ENCODE data around the gene FGD2. TPM values are rescaled to one million over a fixed set of nuclear protein-coding genes. Genes with fewer than 3 reads are reported as not detected.

Gene FGD2
- total and polyA plus RNA-seq, 9 of the 15 experiments (the other 6 are each of a cell fraction or from before 2014, with no cell fraction given): 0.09 TPM; not detected in 8

- TF ChIP-seq, protein P1, sequence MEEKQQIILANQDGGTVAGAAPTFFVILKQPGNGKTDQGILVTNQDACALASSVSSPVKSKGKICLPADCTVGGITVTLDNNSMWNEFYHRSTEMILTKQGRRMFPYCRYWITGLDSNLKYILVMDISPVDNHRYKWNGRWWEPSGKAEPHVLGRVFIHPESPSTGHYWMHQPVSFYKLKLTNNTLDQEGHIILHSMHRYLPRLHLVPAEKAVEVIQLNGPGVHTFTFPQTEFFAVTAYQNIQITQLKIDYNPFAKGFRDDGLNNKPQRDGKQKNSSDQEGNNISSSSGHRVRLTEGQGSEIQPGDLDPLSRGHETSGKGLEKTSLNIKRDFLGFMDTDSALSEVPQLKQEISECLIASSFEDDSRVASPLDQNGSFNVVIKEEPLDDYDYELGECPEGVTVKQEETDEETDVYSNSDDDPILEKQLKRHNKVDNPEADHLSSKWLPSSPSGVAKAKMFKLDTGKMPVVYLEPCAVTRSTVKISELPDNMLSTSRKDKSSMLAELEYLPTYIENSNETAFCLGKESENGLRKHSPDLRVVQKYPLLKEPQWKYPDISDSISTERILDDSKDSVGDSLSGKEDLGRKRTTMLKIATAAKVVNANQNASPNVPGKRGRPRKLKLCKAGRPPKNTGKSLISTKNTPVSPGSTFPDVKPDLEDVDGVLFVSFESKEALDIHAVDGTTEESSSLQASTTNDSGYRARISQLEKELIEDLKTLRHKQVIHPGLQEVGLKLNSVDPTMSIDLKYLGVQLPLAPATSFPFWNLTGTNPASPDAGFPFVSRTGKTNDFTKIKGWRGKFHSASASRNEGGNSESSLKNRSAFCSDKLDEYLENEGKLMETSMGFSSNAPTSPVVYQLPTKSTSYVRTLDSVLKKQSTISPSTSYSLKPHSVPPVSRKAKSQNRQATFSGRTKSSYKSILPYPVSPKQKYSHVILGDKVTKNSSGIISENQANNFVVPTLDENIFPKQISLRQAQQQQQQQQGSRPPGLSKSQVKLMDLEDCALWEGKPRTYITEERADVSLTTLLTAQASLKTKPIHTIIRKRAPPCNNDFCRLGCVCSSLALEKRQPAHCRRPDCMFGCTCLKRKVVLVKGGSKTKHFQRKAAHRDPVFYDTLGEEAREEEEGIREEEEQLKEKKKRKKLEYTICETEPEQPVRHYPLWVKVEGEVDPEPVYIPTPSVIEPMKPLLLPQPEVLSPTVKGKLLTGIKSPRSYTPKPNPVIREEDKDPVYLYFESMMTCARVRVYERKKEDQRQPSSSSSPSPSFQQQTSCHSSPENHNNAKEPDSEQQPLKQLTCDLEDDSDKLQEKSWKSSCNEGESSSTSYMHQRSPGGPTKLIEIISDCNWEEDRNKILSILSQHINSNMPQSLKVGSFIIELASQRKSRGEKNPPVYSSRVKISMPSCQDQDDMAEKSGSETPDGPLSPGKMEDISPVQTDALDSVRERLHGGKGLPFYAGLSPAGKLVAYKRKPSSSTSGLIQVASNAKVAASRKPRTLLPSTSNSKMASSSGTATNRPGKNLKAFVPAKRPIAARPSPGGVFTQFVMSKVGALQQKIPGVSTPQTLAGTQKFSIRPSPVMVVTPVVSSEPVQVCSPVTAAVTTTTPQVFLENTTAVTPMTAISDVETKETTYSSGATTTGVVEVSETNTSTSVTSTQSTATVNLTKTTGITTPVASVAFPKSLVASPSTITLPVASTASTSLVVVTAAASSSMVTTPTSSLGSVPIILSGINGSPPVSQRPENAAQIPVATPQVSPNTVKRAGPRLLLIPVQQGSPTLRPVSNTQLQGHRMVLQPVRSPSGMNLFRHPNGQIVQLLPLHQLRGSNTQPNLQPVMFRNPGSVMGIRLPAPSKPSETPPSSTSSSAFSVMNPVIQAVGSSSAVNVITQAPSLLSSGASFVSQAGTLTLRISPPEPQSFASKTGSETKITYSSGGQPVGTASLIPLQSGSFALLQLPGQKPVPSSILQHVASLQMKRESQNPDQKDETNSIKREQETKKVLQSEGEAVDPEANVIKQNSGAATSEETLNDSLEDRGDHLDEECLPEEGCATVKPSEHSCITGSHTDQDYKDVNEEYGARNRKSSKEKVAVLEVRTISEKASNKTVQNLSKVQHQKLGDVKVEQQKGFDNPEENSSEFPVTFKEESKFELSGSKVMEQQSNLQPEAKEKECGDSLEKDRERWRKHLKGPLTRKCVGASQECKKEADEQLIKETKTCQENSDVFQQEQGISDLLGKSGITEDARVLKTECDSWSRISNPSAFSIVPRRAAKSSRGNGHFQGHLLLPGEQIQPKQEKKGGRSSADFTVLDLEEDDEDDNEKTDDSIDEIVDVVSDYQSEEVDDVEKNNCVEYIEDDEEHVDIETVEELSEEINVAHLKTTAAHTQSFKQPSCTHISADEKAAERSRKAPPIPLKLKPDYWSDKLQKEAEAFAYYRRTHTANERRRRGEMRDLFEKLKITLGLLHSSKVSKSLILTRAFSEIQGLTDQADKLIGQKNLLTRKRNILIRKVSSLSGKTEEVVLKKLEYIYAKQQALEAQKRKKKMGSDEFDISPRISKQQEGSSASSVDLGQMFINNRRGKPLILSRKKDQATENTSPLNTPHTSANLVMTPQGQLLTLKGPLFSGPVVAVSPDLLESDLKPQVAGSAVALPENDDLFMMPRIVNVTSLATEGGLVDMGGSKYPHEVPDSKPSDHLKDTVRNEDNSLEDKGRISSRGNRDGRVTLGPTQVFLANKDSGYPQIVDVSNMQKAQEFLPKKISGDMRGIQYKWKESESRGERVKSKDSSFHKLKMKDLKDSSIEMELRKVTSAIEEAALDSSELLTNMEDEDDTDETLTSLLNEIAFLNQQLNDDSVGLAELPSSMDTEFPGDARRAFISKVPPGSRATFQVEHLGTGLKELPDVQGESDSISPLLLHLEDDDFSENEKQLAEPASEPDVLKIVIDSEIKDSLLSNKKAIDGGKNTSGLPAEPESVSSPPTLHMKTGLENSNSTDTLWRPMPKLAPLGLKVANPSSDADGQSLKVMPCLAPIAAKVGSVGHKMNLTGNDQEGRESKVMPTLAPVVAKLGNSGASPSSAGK (IDR thresholded peaks at IDR 0.05): no peak
- TF ChIP-seq TAF7 (tag; IDR thresholded peaks at IDR 0.05) (no peak), LARP7 (IDR thresholded peaks at IDR 0.05) (0 out of 2 replicates have a peak, but pooled peaks have one; percentile 26), TRIM28 (IDR thresholded peaks at IDR 0.05) (no peak), RBFOX2 (IDR thresholded peaks at IDR 0.05; ENCODE audit: low read depth, low read length) (no peak), CAMTA2 (CRISPR knock-in tag; conservative IDR thresholded peaks at IDR 0.05) (no peak), HNRNPL (IDR thresholded peaks at IDR 0.05; ENCODE audit: low read depth, low read length) (no peak)
- TF ChIP-seq, protein P2, sequence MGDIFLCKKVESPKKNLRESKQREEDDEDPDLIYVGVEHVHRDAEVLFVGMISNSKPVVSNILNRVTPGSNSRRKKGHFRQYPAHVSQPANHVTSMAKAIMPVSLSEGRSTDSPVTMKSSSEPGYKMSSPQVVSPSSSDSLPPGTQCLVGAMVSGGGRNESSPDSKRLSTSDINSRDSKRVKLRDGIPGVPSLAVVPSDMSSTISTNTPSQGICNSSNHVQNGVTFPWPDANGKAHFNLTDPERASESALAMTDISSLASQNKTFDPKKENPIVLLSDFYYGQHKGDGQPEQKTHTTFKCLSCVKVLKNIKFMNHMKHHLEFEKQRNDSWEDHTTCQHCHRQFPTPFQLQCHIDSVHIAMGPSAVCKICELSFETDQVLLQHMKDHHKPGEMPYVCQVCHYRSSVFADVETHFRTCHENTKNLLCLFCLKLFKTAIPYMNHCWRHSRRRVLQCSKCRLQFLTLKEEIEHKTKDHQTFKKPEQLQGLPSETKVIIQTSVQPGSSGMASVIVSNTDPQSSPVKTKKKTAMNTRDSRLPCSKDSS (IDR thresholded peaks at IDR 0.05; ENCODE audit: low read depth, partially characterized antibody): no peak
- TF ChIP-seq, protein P3, sequence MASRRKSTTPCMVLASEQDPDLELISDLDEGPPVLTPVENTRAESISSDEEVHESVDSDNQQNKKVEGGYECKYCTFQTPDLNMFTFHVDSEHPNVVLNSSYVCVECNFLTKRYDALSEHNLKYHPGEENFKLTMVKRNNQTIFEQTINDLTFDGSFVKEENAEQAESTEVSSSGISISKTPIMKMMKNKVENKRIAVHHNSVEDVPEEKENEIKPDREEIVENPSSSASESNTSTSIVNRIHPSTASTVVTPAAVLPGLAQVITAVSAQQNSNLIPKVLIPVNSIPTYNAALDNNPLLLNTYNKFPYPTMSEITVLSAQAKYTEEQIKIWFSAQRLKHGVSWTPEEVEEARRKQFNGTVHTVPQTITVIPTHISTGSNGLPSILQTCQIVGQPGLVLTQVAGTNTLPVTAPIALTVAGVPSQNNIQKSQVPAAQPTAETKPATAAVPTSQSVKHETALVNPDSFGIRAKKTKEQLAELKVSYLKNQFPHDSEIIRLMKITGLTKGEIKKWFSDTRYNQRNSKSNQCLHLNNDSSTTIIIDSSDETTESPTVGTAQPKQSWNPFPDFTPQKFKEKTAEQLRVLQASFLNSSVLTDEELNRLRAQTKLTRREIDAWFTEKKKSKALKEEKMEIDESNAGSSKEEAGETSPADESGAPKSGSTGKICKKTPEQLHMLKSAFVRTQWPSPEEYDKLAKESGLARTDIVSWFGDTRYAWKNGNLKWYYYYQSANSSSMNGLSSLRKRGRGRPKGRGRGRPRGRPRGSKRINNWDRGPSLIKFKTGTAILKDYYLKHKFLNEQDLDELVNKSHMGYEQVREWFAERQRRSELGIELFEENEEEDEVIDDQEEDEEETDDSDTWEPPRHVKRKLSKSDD (conservative IDR thresholded peaks at IDR 0.05; ENCODE audit: low read length): no peak
- TF ChIP-seq, protein P4, sequence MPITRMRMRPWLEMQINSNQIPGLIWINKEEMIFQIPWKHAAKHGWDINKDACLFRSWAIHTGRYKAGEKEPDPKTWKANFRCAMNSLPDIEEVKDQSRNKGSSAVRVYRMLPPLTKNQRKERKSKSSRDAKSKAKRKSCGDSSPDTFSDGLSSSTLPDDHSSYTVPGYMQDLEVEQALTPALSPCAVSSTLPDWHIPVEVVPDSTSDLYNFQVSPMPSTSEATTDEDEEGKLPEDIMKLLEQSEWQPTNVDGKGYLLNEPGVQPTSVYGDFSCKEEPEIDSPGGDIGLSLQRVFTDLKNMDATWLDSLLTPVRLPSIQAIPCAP (CRISPR knock-in tag; IDR thresholded peaks at IDR 0.05; ENCODE audit: borderline replicate concordance): no peak
Measured at GRCh38 chr6:36984581-36985416, 20.7 kb upstream of the FGD2 start (continued).
